NT2/D1 (cell line): ENCODE results near the gene CACNA1A.
"Not testable (repeated sequence)": the region's sequence is repeated elsewhere in the genome, so short reads cannot be mapped to it uniquely, and the experiment has no call there.

ENCODE experiments used
- DNase-seq: peaks from one replicate; pipeline ENCODE4 v3.0.0-alpha.2; 2011; ENCODE audit warnings: low read depth, low spot score
- H3K27me3 ChIP-seq: 2 replicates; pipeline ENCODE4 v1.6.0; 2011; ENCODE audit warnings: mild to moderate bottlenecking; ENCODE audit not compliant: insufficient read length, insufficient read depth
- H3K36me3 ChIP-seq: 2 replicates; pipeline ENCODE4 v1.6.1; 2011; ENCODE audit warnings: mild to moderate bottlenecking, low read length, mixed read lengths; ENCODE audit not compliant: insufficient read depth, insufficient read length
- H3K4me1 ChIP-seq: 2 replicates; pipeline ENCODE4 v1.5.1; 2011; ENCODE audit not compliant: insufficient read depth, insufficient read length
- H3K4me3 ChIP-seq: 2 replicates; pipeline ENCODE4 v1.5.1; 2011; ENCODE audit warnings: low read depth; ENCODE audit not compliant: insufficient read length
- H3K9ac ChIP-seq: 2 replicates; pipeline ENCODE4 v1.6.0; 2011; ENCODE audit warnings: low read depth; ENCODE audit not compliant: insufficient read length
- H3K9me3 ChIP-seq: 2 replicates; pipeline ENCODE4 v1.5.1; 2011; ENCODE audit warnings: mild to moderate bottlenecking, low read length; ENCODE audit not compliant: insufficient read depth
- SUZ12 ChIP-seq: IDR thresholded peaks from 2 replicates; pipeline ENCODE4 v1.6.1; 2011; ENCODE audit not compliant: insufficient read length, insufficient read depth; ENCODE audit errors: extremely low read depth
- YY1 ChIP-seq: IDR thresholded peaks from 2 replicates; pipeline ENCODE4 v1.6.1; 2011; ENCODE audit not compliant: insufficient read length, insufficient read depth
- ZNF274 ChIP-seq: IDR thresholded peaks from 2 replicates; pipeline ENCODE4 v1.6.1; 2011; ENCODE audit warnings: mild to moderate bottlenecking, low read depth, low read length

CACNA1A gene

DNA sequence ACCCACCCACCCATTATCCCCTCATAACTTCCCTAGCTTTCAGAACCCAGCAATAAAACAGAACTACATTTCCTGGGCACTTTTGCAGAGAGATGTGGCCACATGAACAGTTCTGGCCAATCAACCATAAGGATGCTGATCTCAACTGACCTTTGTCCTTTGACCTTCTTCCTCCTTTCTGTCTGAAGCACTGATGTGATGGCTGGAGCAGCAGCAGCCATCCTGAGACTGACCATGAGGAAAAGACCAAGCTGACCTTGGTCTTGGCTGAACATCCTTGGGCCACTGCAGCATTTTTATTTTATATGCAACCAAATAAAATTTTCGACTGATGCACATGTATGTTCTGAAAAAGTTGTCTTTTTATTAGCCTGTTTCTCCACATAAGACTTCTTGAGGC is 33.1 kb upstream of the CACNA1A start:
- TF ChIP-seq ZNF274: no peak
- no peak for TF ChIP-seq SUZ12
- TF ChIP-seq YY1: no peak

DNA sequence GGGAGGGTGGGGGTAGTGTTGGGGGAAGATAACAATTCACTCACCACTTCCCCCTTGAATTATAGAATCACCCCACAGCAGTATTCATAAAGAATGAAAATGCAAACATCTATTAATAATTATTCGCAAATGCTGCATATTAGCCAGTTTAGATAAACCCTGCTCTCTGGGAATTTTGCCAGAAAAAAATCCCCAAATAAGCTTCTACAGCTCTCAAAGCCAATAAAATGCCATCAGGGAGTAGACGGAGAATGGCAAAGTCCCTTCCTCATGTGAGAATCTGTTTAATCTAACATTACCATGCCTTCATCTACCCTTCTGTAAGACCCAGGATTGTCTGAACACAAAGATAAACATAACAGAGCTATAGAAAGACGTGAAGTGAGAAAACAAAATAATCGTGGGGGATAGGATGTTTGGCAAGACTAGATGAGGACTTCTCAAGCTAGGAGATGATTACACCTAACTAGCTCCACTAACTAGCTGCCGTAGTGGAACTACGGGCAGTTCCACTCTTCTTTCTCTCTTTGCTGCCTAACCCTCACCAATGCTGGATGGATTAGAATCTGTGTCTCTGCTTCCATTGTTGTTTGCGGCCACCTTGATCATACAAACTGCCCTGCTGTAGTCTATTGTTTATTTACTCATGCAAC is 32.4 kb upstream of the CACNA1A start:
- no peak overlapping the region for H3K4me3 ChIP-seq
- H3K36me3 ChIP-seq: no peaks in the 10 kb centered on the region
- no peaks in the 10 kb centered on the region for H3K9me3 ChIP-seq
- DNase-seq: no peak
- peaks cover 6% of the 10 kb centered on the region for H3K27me3 ChIP-seq
- TF ChIP-seq ZNF274: no peak
- TF ChIP-seq YY1: no peak
- TF ChIP-seq SUZ12: no peak
- peaks cover 4% of the 10 kb centered on the region for H3K4me1 ChIP-seq
- H3K9ac ChIP-seq: no peak overlapping the region

More for the DNA sequence above, 33.1 kb upstream of the CACNA1A start:
- peaks cover 6% of the 10 kb centered on the region for H3K27me3 ChIP-seq
- DNase-seq: no peak
- H3K36me3 ChIP-seq: no peaks in the 10 kb centered on the region
- H3K4me3 ChIP-seq: no peak overlapping the region
- peaks cover under 1% of the 10 kb centered on the region; the same call in 1 of the 2 replicates for H3K9me3 ChIP-seq
- no peak overlapping the region for H3K9ac ChIP-seq
- H3K4me1 ChIP-seq: peaks cover 4% of the 10 kb centered on the region

DNA sequence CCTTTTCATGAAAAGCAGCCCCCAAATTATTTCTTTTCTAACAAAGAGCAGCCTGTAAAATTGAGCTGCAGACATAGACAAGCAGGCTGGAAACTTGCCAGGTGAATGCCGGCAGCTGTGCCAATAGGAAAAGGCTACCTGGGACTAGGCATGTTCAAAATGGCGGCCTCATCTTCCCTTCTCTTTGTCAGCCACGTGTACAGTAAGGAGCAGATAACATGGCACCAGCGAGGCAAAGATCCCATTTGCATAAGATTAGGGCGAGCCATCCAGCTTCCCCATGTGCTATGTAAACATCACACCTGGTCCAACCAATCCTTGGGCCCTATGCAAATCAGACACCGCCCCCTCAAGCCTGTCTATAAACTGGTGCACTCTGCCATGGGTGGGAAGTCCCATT is 31.2 kb upstream of the CACNA1A start:
- H3K9ac ChIP-seq: no peak overlapping the region
- no peaks in the 10 kb centered on the region for H3K9me3 ChIP-seq
- H3K36me3 ChIP-seq: no peaks in the 10 kb centered on the region
- peak; percentile 47 for DNase-seq
- H3K4me1 ChIP-seq: peaks cover 4% of the 10 kb centered on the region
- H3K27me3 ChIP-seq: peaks cover 6% of the 10 kb centered on the region
- TF ChIP-seq YY1 (no peak), ZNF274 (no peak), SUZ12 (no peak)
- no peak overlapping the region for H3K4me3 ChIP-seq

DNA sequence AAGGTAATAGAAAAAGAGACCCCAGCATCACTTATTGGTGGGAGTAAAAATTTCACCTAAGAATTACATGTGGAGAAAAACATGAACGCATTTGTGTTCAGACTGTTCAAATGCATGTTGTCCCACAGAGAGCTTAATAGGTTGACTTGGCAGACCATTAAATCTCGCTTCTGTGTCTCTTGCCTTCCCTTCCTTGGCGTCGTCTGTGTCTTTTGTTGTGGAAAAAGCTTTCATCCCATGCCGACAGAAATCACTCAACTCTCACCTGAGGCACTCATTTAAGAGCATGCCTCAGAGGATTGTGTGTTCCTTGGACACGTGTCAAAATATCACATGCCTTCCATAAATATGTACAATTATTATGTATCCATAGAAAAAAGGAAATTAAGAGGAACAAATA is 24.4 kb upstream of the CACNA1A start:
- no peak for DNase-seq
- H3K9me3 ChIP-seq: peaks cover 6% of the 10 kb centered on the region; the same call in 1 of the 2 replicates
- no peak for TF ChIP-seq SUZ12
- TF ChIP-seq ZNF274: no peak
- TF ChIP-seq YY1: no peak
- H3K27me3 ChIP-seq: no peaks in the 10 kb centered on the region
- H3K4me1 ChIP-seq: no peaks in the 10 kb centered on the region
- no peaks in the 10 kb centered on the region for H3K36me3 ChIP-seq
- no peak overlapping the region for H3K4me3 ChIP-seq
- no peak overlapping the region for H3K9ac ChIP-seq

GRCh38 chr19:13529721-13530120 is 23.4 kb upstream of the CACNA1A start:
- not testable (repeated sequence) for H3K4me3 ChIP-seq, H3K4me1 ChIP-seq, H3K9ac ChIP-seq, H3K36me3 ChIP-seq, H3K27me3 ChIP-seq, H3K9me3 ChIP-seq, DNase-seq

GRCh38 chr19:13526552-13526951 is 20.3 kb upstream of the CACNA1A start:
- Histone ChIP-seq H3K36me3 (no peaks in the 10 kb centered on the region), H3K27me3 (no peaks in the 10 kb centered on the region), H3K9ac (no peak overlapping the region), H3K4me1 (no peaks in the 10 kb centered on the region), H3K9me3 (peaks cover 6% of the 10 kb centered on the region; the same call in 1 of the 2 replicates), H3K4me3 (no peak overlapping the region)
- TF ChIP-seq YY1: no peak
- TF ChIP-seq SUZ12: no peak
- TF ChIP-seq ZNF274: no peak
- DNase-seq: no peak

GRCh38 chr19:13521066-13521465 is 14.8 kb upstream of the CACNA1A start:
- TF ChIP-seq ZNF274 (no peak), YY1 (no peak), SUZ12 (no peak)
- Histone ChIP-seq H3K4me1 (peaks cover 3% of the 10 kb centered on the region), H3K4me3 (no peak overlapping the region), H3K27me3 (no peaks in the 10 kb centered on the region), H3K9me3 (peaks cover 18% of the 10 kb centered on the region), H3K9ac (no peak overlapping the region), H3K36me3 (no peaks in the 10 kb centered on the region)
- no peak for DNase-seq

- H3K9ac ChIP-seq: no peak overlapping the region
- TF ChIP-seq ZNF274 (no peak), YY1 (no peak), SUZ12 (no peak)
- peaks cover 32% of the 10 kb centered on the region for H3K27me3 ChIP-seq
- no peak overlapping the region for H3K4me3 ChIP-seq
- no peak for DNase-seq
- peaks cover 3% of the 10 kb centered on the region for H3K4me1 ChIP-seq
- H3K9me3 ChIP-seq: no peaks in the 10 kb centered on the region
- no peaks in the 10 kb centered on the region for H3K36me3 ChIP-seq
Observed at GRCh38 chr19:13511947-13512346, 5.7 kb upstream of the CACNA1A start.
